Measurements from ENCODE around the gene ME3.
"Not testable (repeated sequence)": the region's sequence is repeated elsewhere in the genome, so short reads cannot be mapped to it uniquely, and the experiment has no call there.

The ME3 gene

GRCh38 chr11:86418106-86418505, 254.3 kb downstream of the ME3 start:
- DNase-seq (ENCODE audit: low read depth), result no peak
- H3K4me3 ChIP-seq (ENCODE audit: control insufficient read depth, low read depth, low read length), result no peak overlapping the region
- TF ChIP-seq, protein P1, sequence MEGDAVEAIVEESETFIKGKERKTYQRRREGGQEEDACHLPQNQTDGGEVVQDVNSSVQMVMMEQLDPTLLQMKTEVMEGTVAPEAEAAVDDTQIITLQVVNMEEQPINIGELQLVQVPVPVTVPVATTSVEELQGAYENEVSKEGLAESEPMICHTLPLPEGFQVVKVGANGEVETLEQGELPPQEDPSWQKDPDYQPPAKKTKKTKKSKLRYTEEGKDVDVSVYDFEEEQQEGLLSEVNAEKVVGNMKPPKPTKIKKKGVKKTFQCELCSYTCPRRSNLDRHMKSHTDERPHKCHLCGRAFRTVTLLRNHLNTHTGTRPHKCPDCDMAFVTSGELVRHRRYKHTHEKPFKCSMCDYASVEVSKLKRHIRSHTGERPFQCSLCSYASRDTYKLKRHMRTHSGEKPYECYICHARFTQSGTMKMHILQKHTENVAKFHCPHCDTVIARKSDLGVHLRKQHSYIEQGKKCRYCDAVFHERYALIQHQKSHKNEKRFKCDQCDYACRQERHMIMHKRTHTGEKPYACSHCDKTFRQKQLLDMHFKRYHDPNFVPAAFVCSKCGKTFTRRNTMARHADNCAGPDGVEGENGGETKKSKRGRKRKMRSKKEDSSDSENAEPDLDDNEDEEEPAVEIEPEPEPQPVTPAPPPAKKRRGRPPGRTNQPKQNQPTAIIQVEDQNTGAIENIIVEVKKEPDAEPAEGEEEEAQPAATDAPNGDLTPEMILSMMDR (IDR thresholded peaks at IDR 0.05; ENCODE audit: control insufficient read depth, insufficient read depth, low read depth, low read length, missing control alignments), result no peak

DNA sequence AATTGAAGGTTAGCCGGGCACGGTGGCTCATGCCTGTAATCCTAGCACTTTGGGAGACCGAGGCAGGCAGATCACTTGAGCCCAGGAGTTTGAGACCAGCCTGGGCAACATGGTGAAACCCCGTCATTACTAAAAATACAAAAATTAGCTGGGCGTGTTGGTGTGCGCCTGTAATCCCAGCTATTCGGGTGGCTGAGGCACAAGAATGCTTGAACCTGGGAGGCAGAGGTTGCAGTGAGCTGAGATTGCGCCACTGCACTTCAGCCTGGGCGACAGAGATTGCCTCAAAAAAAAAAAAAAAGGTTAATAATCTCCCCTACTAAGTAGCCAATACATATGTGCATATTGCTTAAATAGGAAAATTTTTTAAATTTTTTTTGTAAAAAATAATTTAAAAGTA, 255.5 kb downstream of the ME3 start:
- H3K4me3 ChIP-seq (ENCODE audit: control insufficient read depth, low read depth, low read length); DNase-seq (ENCODE audit: low read depth): not testable (repeated sequence)

GRCh38 chr11:86416494-86416893, 255.9 kb downstream of the ME3 start:
- no peak for DNase-seq (ENCODE audit: low read depth)
- TF ChIP-seq, protein P1 (IDR thresholded peaks at IDR 0.05; ENCODE audit: control insufficient read depth, insufficient read depth, low read depth, low read length, missing control alignments), result no peak
- no peak overlapping the region for H3K4me3 ChIP-seq (ENCODE audit: control insufficient read depth, low read depth, low read length)

GRCh38 chr11:86415026-86415425, 257.4 kb downstream of the ME3 start:
- TF ChIP-seq, protein P1 (IDR thresholded peaks at IDR 0.05; ENCODE audit: control insufficient read depth, insufficient read depth, low read depth, low read length, missing control alignments), result no peak
- no peak overlapping the region for H3K4me3 ChIP-seq (ENCODE audit: control insufficient read depth, low read depth, low read length)
- no peak for DNase-seq (ENCODE audit: low read depth)

DNA sequence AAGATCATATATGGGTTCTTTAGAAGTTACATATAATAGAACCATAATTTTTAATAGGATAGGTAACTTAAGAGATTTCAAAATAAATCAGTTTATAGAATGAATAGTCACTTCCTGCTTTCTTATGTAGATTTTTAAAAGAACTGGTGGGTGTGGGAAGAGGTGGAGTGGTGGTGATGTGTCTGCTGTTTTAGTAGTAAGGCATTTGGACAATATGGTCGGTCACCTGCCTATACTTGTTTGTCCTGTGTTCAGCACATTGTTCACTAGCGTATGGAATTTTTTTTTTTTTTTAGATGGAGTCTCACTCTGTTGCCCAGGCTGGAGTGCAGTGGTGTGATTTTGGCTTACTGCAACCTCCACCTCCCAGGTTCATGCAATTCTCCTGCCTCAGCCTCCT, 258.4 kb downstream of the ME3 start:
- no peak for DNase-seq (ENCODE audit: low read depth)
- H3K4me3 ChIP-seq (ENCODE audit: control insufficient read depth, low read depth, low read length), result no peak overlapping the region
- TF ChIP-seq, protein P1 (IDR thresholded peaks at IDR 0.05; ENCODE audit: control insufficient read depth, insufficient read depth, low read depth, low read length, missing control alignments), result no peak

DNA sequence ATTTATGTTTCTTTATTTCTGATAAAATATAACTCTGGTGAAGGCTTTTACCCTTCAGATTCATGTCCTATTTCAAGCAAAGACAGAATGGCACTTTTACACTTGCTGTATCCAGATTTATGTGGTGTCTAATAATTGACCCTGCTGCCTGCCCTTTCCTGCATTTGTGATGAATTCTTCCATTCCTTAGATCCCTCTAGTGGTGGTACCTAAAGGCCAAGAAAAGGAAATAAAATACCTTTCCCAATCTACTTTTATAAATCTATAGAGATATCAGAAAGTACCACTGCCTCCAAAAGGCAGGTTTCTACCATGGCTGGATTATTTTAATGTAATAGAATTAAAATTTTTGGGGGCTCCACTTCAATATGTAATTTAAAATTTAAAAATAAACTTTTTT, 263.6 kb downstream of the ME3 start:
- DNase-seq (ENCODE audit: low read depth), result no peak
- H3K4me3 ChIP-seq (ENCODE audit: control insufficient read depth, low read depth, low read length), result no peak overlapping the region
- TF ChIP-seq, protein P1 (IDR thresholded peaks at IDR 0.05; ENCODE audit: control insufficient read depth, insufficient read depth, low read depth, low read length, missing control alignments), result peak; percentile 55

- H3K4me3 ChIP-seq (ENCODE audit: control insufficient read depth, low read depth, low read length), result no peak overlapping the region
- no peak for DNase-seq (ENCODE audit: low read depth)
- TF ChIP-seq, protein P1 (IDR thresholded peaks at IDR 0.05; ENCODE audit: control insufficient read depth, insufficient read depth, low read depth, low read length, missing control alignments), result no peak
Measured at GRCh38 chr11:86403458-86403857, 269.0 kb downstream of the ME3 start.

Measured in AG09309 (cell line).